NCI-H2196 (cell line): ENCODE results near the gene PLA2G2E.
A peak's percentile ranks its signal among the peaks of the same experiment; 100 is the strongest.
"Not testable (repeated sequence)": the region's sequence is repeated elsewhere in the genome, so short reads cannot be mapped to it uniquely, and the experiment has no call there.

Source experiments
- DNase-seq: peaks from one replicate; lab custom pipeline; 2025; ENCODE audit not compliant: unreplicated experiment; lab: John Stamatoyannopoulos, UW

The PLA2G2E gene

DNA sequence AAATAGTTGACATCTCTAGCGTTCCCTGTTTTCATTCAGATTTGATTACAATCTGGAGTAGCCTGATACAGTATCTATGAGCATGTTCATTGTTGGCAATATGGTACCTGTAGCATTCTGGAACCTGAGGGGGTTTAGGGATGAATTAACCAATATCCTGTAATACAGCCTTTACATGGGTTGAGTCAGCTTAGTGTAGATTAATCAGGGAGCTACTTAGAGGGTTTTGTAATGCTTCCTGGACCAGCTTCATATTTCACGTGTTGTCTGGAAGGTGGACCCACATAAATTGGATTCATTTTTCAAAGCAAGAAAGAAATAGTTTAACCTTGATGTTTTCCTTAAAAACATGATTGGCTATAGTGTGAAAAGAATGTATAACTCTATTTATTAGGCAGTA lies 37.6 kb downstream of the PLA2G2E start:
- no peak for DNase-seq

DNA sequence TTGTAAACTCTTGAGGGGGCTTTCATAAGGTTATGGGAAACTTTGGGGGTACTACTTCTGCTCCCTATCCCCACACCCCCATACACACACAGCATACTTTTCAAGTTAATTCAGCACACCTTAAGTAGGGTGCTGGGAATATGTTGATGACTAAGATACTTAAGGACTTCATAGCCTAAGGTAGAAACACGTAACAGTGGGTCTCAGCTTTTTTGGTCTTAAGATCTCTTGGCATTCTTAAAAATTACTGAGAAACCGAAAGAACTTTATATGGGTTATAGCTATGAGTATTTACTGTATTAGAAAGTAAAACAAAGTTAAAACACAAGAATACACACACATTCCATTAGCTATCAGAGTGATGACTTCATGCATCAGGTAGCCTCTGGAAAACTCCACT lies 39.1 kb downstream of the PLA2G2E start:
- DNase-seq: no peak

DNA sequence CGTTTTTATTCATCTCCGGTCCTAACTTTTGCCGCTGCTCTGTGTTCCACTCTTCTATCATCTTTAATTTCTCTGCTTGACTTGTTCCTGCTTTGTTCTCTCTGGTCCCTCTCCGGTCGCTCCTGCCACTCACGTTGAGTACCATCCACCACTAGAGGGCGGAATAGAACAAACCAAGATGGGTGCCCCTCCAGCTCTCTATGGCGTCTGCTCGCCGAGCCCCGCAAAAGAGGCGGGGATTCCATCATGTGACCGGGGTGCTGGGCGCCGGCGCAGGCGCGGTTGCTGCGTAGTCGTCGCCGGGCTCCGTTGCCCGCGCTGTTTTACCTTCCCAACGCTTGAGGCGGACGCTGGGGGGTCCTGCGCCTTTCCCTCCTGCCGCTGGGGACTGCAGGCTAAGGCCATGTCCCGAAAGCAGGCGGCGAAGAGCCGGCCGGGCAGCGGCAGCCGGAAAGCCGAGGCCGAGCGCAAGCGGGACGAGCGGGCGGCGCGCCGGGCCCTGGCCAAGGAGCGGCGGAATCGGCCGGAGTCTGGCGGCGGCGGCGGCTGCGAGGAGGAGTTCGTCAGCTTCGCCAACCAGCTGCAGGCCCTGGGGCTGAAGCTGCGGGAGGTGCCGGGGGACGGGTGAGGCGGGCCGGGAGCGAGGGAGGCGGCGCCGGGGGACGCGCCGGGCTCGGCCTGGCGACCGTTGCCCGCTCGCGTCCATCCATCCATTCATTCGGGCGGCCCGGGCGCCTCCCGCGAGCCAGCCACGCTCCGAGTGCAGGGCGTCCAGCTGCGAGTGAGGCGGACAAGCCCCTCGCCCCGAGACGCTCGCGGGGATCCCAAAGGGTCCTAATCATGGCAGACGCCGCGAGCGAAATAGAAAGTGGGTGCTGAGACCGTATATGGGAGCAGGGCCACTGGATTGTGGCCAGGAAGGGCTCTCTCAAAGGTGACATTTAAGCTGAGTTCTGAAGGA lies 41.0 kb downstream of the PLA2G2E start, which contains the start of gene OTUD3:
Gene OTUD3, plus strand, starts transcription at position 285 of the 961 bp plus-strand sequence. Its CDS starts 119 bp downstream, at position 404.
- DNase-seq: peak; percentile 99

DNA sequence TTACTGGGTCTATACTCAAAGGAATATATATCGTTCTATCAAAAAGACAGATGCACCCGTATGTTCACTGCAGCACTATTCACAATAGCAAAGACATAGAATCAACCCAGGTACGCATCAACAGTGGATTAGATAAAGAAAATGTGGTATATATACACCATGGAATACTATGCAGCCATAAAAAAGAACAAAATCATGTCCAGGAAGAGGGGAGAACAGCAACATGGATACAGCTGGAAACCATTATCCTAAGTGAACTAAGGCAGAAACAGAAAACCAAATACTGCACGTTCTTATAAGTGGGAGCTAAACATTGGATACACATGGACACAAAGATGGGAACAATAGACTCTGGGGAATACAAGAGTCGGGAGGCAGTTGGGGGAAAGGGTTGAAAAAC lies 42.6 kb downstream of the PLA2G2E start:
- DNase-seq: not testable (repeated sequence)

DNA sequence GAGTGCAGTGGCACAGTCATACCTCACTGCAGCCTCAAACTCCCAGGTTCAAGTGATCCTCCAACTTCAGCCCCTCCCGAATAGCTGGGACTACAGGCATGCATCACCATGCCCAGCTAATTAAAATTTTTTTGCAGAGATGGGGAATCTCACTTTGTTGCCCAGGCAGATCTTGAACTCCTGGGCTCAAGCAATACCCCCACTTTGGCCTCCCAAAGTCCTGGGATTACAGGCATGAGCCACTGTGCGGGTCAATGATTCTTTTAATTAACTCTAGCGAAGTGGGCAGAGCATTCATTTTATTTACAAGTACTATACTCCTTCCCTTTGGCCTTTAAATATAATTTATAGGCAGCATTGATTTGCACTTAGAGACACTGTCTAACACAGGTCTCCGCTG lies 43.8 kb downstream of the PLA2G2E start:
- DNase-seq: no peak

DNA sequence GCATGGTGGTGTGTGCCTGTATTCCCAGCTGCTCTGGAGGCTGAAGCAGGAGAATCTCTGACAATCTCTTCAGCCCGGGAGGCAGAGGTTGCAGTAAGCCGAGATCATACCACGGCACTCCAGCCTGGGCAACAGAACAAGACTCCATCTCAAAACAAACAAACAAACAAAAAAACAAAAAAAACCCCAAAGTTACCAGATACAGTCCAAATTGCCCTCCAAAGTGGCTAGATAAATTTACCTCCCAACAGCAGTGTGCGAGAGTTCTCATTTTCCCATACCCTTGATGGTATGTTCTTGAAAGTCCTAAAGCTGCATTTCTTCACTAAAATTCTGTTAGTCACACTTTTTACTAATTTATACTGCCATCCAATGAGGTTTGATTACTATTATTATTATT lies 44.2 kb downstream of the PLA2G2E start:
- no peak for DNase-seq

DNA sequence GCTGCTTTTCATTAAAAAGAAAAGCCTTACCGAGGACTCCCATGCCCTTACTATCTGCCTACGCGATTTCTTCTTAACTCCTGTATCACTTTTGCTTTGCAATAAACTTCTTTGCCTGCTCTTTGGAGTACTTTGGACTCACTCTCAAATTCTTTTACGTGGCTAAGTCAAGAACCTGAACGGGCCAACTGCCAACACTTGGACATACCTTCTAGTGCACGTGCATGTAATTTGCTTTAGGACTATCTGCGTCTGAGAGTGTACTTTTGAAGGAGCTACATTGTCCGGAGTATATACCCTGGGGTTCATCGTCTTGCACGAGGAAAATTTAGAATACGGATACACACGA lies 44.8 kb downstream of the PLA2G2E start:
- DNase-seq: peak; percentile 45

DNA sequence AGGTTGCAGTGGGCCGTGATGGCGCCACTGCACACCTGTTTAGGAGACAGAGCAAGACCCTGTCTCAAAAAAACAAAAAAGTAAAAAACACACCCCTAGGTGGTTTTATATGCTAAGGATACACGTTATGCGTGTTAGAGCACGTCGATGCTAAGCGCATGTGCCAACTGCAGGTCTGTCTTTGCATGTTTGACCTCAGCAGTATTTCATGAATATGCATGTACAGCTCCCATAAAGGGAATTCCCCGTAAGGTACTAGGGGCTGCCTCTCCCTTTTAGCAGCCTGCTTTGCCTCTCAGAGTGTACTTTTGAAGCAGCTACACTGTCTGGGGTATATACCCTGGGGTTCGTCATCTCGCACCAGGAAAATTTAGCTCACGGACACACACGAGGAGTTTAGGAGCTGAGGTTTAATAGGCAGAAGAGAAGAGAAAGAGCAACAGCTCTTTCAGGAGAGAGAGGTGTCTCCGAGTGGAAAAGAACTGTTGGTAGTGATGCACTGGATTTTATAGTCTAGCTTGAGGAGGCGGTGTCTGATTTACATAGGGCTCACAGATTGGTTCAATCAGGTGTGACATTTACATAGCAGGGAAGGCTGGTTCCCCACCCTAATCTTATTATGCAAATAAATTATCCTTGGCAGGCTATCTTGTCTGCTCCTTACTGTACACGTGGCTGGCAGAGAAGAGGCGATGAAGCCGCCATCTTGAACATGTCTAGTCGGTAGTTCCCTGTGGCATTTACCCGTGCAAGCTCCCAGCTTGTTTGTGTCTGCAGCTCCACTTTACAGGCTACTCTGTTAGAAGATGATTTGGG lies 45.4 kb downstream of the PLA2G2E start:
- peak; percentile 86 for DNase-seq

DNA sequence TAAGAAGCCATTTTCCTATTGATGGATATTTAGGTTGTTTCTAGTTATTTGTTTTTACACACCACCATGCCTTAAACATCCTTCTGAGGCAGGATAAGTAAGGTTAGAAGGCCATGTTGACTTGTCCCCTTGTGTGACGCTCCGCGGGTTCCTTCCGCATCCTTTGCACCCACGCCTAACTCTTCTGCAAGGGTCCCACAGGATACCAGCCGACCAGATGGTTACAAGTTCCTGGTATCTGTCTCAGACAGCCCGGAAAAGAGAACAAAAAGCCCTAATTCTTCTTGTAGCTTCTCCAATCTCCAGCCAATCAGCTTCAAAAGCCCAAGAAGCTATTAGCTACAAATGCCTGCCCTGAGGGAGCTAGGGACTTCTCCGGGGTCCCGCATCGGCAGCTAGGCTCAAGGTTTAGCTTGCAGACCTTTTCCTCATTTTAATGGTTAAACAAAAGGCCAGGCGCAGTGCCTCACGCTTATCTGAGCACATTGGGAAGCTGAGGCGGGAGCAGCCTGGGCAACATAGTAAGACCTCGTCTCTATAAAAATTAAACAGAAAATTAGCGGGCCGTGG lies 46.2 kb downstream of the PLA2G2E start:
- DNase-seq: no peak

DNA sequence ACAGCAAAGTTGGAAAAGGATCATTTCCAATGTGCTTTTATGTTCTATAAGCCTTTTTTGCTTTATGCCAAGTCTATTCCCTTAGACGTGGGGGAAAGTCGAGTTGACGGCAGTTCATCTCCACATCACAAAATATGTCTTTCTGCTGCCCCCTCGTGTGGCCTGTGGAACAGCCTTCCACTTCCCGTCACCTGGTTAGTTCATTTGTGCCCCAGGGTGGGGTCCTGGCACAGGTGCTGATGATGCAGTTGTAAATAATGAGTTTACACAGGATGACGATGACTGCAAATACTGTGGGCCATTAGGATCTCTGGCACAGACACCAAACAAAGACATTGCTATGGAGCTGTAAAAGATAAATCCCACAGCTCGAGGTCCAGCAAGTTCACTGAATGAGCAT lies 51.2 kb downstream of the PLA2G2E start:
- peak; percentile 65 for DNase-seq
